Measurements from ENCODE around the gene OTUD6A.
"Not testable (repeated sequence)": the region's sequence is repeated elsewhere in the genome, so short reads cannot be mapped to it uniquely, and the experiment has no call there.

The OTUD6A gene

GRCh38 chrX:70049406-70049805, 12.9 kb upstream of the OTUD6A start:
- DNase-seq = no peak

- DNase-seq = no peak
Measured at GRCh38 chrX:70049925-70050324, 12.3 kb upstream of the OTUD6A start, which contains the start of gene AWAT2. TSS of gene AWAT2 (minus strand) at chrX:70049938. CDS start at chrX:70049932, 6 bp downstream.

- no peak for DNase-seq
Measured at GRCh38 chrX:70052895-70053615, 9.2 kb upstream of the OTUD6A start.

GRCh38 chrX:70054391-70054790, 7.9 kb upstream of the OTUD6A start:
- no peak for DNase-seq

- DNase-seq = no peak
Measured at GRCh38 chrX:70062961-70063550, 799 bp downstream of the OTUD6A start.

GRCh38 chrX:70066646-70067045, 4.4 kb downstream of the OTUD6A start:
- DNase-seq = no peak

GRCh38 chrX:70079297-70079696, 17.0 kb downstream of the OTUD6A start:
- DNase-seq = no peak

GRCh38 chrX:70079870-70080269, 17.6 kb downstream of the OTUD6A start:
- DNase-seq = no peak

GRCh38 chrX:70082723-70083122, 20.5 kb downstream of the OTUD6A start:
- DNase-seq = no peak

GRCh38 chrX:70084592-70085240, 22.5 kb downstream of the OTUD6A start:
- no peak for DNase-seq

GRCh38 chrX:70087857-70088630, 25.8 kb downstream of the OTUD6A start:
- no peak for DNase-seq

GRCh38 chrX:70088751-70089150, 26.5 kb downstream of the OTUD6A start:
- no peak for DNase-seq

- DNase-seq = no peak
Measured at GRCh38 chrX:70089604-70090297, 27.5 kb downstream of the OTUD6A start.

GRCh38 chrX:70092247-70092646, 30.0 kb downstream of the OTUD6A start:
- no peak for DNase-seq

- DNase-seq = no peak
Measured at GRCh38 chrX:70096052-70096451, 33.8 kb downstream of the OTUD6A start.

GRCh38 chrX:70105229-70105628, 43.0 kb downstream of the OTUD6A start:
- DNase-seq = no peak

- not testable (repeated sequence) for DNase-seq
Measured at GRCh38 chrX:70111436-70112026, 49.3 kb downstream of the OTUD6A start.
